Eye (tissue), 1 donor: Measurements from ENCODE around the gene GLI1.
"Not testable (repeated sequence)": the region's sequence is repeated elsewhere in the genome, so short reads cannot be mapped to it uniquely, and the experiment has no call there.

Experiments
- DNase-seq: peaks from one replicate; pipeline ENCODE4 v3.0.0-alpha.2; 2015

Gene GLI1

GRCh38 chr12:57500213-57500612 lies 40.6 kb downstream of the GLI1 start:
- DNase-seq = no peak

DNA sequence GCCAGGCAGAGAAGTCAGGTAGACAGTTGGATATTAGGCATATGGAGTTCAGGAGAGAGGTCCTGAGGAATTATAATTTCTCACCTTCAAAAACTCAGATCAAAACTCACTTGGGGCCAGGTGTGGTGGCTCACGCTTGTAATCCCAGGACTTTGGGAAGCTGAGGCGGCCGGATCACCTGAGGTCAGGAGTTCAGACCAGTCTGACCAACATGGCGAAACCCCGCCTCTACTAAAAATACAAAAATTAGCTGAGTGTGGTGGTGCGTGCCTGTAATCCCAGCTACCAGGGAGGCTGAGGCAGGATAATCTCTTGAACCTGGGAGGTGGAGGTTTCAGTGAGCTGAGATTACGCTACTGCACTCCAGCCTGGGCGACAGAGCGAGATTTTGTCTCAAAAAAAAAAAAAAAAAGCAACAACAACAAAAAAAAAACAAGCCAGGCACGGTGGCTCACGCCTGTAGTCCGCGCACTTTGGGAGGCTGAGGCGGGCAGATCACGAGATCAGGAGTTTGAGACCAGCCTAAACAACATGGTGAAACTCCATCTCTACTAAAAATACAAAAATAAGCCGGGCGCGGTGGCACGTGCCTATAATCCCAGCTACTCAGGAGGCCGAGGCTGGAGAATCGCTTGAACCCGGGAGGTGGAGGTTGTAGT lies 42.9 kb downstream of the GLI1 start:
- DNase-seq = not testable (repeated sequence)

DNA sequence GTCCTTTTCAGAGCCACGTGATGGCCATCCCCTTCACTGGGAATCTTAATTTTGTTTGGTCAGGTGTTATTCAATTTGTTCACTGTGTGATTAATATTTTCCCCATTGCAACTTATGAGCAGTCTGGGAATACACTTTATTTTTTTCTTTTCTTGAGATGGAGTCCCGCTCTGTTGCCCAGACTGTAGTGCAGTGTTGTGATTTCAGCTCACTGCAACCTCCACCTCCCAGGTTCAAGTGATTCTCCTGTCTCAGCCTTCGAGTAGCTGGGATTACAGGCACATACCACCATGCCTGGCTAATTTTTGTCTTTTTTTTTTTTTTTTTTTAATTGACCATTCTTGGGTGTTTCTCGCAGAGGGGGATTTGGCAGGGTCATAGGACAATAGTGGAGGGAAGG lies 47.0 kb downstream of the GLI1 start:
- not testable (repeated sequence) for DNase-seq

- DNase-seq = not testable (repeated sequence)
Observed at GRCh38 chr12:57507796-57508195, 48.2 kb downstream of the GLI1 start.

DNA sequence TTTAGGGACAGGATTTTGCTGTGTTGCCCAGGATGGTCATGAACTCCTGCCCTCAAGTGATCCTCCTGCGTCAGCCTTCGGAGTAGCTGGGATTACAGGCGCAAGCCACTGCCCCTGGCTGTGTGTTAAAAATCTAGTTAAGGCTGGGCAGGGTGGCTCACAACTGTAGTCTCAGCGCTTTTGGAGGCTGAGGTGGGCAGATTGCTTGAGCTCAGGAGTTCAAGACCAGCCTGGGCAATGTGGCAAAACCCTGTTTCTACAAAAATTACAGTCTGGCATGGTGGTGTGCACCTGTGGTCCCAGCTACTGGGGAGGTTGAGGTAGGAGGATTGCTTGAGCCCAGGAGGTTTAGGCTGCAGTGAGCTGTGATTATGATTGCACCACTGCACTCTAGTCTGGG lies 51.6 kb downstream of the GLI1 start:
- no peak for DNase-seq

GRCh38 chr12:57511588-57512325 lies 52.2 kb downstream of the GLI1 start:
- no peak for DNase-seq

DNA sequence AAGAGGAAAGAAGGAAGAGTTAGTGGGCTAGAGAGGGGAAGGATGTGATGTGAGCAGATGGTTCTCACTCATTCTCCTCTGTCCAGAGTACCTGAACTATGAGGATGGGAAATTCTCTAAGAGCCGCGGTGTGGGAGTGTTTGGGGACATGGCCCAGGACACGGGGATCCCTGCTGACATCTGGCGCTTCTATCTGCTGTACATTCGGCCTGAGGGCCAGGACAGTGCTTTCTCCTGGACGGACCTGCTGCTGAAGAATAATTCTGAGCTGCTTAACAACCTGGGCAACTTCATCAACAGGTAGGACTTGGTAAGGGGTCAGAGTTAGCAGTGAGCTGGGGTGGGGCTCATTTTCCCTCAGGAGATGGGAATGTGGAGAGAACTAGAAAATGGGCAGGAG lies 53.1 kb downstream of the GLI1 start:
- DNase-seq = no peak

- DNase-seq = no peak
Observed at GRCh38 chr12:57513266-57513665, 53.7 kb downstream of the GLI1 start.

GRCh38 chr12:57513677-57514076 lies 54.1 kb downstream of the GLI1 start:
- DNase-seq = not testable (repeated sequence)

DNA sequence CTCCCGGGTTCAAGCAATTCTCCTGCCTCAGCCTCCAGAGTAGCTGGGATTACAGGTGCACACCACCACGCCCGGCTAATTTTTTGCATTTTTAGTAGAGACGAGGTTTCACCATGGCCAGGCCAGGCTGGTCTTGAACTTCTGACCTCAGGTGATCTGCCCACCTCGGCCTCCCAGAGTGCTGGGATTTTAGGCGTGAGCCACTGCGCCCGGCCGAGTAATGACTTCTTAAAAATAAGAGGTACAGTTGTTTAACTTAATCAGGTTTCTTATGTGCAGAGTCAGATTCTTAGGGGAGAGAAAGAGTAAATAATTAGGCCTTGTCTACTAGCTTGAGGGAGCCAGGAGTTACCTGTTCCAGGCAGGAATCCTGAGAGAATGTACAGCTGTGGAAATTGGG lies 54.7 kb downstream of the GLI1 start:
- DNase-seq = not testable (repeated sequence)

- no peak for DNase-seq
Observed at GRCh38 chr12:57514720-57515407, 55.3 kb downstream of the GLI1 start.

DNA sequence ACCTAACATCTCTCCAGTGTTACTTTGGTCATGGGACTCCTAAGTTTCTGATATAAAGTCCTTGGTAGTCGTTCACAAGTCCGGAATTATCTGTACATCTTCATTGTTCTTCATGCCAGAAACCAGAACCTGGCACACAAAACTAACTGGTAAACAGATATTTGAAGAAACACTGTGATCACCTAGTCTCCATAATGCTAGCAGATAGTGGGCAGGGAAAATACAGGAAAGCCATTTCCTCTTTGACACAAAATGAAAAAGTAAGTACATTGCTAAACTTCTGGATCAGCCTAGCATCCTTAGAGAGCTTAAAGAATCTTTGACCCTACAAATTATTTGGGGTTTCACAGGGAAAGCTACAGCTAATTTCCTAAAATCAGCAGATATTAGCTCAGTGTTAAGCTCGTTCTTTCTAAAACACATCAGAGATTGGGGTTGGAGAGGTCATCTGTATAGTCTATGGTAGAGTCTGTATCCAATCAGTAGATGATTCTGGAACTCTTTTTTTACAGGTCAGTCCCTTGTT lies 55.9 kb downstream of the GLI1 start:
- no peak for DNase-seq

- no peak for DNase-seq
Observed at GRCh38 chr12:57515934-57516541, 56.5 kb downstream of the GLI1 start.

- DNase-seq = no peak
Observed at GRCh38 chr12:57516617-57517153, 57.1 kb downstream of the GLI1 start.

GRCh38 chr12:57517187-57517586 lies 57.6 kb downstream of the GLI1 start:
- DNase-seq = no peak

DNA sequence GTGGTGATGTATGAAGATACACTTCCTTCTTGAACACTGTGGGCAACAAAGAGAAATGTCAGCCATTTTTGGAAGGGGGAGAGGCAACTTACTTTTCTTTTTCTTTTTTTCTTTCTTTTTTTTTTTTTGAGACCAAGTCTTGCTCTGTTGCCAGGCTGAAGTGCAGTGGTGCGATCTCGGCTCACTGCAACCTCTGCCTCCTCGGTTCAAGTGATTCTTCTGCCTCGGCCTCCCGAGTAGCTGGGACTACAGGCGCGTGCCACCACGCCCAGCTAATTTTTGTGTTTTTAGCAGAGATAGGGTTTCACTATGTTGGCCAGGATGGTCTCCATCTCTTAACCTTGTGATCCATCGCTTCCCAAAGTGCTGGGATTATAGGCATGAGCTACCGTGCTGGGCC lies 58.1 kb downstream of the GLI1 start:
- not testable (repeated sequence) for DNase-seq

DNA sequence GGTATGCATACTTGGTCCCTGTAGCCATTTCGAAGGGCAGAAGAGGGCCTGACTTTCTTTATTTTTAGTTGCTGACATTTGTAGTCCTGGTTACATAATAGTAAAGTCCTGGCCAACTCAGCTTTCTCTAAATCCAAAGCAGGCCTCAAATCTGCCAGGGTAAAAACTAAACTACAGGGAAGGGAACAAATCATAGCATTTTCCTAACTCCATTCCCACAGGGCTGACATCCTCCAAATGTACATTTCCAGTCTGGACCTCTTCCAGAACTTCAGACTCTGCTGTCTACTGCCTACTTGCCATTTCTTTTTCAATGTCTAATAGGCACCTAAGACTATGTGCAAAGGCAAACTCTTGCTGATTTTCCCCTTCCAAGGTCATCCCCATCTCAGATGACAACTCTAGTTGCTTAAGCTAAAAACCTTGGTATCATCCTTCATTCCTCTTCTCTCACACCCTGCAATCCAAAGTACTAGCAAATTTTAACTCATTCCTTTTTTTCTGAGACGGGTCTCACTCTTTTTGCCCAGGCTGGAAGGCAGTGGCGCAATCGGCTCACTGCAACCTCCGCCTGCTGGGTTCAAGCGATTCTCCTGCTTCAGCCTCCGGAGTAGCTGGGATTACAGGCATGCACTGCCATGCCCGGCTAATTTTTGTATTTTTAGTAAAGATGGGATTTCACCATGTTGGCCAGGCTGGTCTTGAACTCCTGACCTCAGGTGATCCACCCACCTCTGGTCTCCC lies 58.8 kb downstream of the GLI1 start:
- no peak for DNase-seq

DNA sequence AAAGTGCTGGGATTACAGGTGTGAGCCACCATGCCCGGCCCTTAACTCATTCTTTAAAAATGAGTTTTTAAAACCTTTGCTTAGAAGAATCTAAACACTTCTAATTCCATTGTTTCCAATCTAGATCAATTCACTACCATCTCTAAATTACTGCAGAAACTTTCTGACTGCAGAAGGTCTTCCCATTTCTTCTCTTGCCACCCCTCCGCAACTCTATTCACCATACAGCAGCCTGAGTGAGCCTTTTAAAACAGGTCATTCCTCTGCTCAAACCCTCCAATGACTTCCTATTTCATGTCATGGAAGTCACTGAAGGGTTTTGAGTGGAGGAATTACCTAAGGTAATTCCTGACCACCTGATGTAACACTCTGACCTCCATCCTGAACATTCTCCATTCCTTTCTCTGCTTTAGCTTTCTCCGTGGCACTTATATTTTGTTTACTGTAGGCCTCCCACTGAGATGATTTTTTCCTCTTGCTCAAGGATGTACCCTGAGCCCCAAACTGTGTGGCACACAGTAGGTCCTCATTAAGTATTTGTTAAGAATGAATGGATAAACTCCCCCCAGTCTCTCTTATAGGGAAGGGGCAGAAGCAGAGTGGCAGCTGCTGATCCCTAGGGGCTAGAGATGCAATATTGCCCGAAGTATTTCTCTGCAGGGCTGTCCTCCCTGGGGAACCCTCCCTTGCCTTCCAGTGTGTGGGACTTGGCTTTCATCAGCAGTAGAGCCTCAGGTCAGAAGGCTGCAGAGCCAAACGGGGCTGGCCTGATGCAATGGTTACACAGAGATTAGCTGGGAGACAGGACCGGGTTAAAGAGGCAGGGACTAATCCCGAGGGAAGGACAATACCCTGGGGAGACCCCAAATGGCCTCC lies 59.6 kb downstream of the GLI1 start:
- peak; percentile 62 for DNase-seq

GRCh38 chr12:57519796-57520052 lies 60.1 kb downstream of the GLI1 start:
- DNase-seq = no peak

DNA sequence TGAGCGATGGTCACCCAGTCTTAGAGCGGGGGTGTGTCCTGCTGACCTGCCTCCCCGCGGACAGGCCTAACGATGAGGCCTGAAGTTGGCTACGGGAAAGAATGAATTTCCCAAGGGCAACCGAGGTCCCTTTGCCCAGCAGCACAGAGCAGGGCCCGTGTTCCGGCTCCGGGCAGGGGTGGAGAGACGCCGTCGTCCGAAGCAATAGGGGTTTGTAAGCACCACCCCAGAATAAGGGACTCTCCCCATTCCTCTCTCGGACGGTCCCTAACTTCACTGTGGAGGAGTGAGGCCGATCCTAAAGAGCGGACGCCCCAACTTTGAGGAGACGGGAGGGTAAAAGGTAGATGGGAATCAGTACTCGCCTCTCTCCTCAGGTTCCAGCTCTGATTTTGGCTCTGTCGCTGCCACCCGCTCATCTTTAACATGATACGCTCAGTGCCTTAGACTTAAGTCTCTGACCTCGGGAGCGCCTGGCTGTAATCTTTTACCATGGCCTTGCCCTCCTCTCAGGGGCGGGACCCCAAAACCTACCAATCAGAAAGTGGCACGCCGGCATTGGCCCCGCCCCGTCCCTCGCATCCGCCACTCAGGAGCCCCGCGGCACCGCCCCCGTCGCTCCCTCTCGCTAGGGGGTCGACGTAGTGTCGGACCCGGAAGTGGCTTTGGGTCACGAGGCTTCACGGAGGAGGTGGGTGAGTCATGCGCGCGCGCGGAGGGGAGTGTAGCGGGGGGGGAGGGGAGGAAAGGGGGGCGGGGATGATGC lies 60.7 kb downstream of the GLI1 start, which contains the start of gene DDIT3:
TSS of gene DDIT3 (minus strand) at position 462 of the 766 bp plus-strand sequence. CDS start 3,108 bp downstream, outside the sequence.
- peak; percentile 99 for DNase-seq
